Measurements from ENCODE around the gene VWA5B1. TPM values are rescaled to one million over a fixed set of nuclear protein-coding genes. Genes with fewer than 3 reads are reported as not detected.
A peak's percentile ranks its signal among the peaks of the same experiment; 100 is the strongest.
"Not testable (repeated sequence)": the region's sequence is repeated elsewhere in the genome, so short reads cannot be mapped to it uniquely, and the experiment has no call there.

The VWA5B1 gene
- total and polyA plus RNA-seq, 4 donors: 2.2 to 10.4 (median 5.3) TPM

GRCh38 chr1:20279509-20279908 is 11.2 kb upstream of the VWA5B1 start:
- H3K27me3 ChIP-seq (ENCODE audit: control insufficient read depth, insufficient read depth, low read length): no peaks in the 10 kb centered on the region
- no peaks in the 10 kb centered on the region for H3K36me3 ChIP-seq (ENCODE audit: control insufficient read depth, insufficient read depth, low read length)
- peaks cover 8% of the 10 kb centered on the region for H3K4me1 ChIP-seq (ENCODE audit: control insufficient read depth, insufficient read depth, low read length)
- H3K27ac ChIP-seq (ENCODE audit: low read depth, low read length): no peak overlapping the region
- WGBS (ENCODE audit: insufficient coverage): 86% methylated on average over 7 of the region's 7 CpGs
- no peak for DNase-seq (ENCODE audit: low read depth in 4 of 6, low spot score in 6 of 6)
- H3K4me3 ChIP-seq (ENCODE audit: low read depth, low read length): no peak overlapping the region
- no peaks in the 10 kb centered on the region for H3K9me3 ChIP-seq (ENCODE audit: control insufficient read depth, insufficient read depth, low read length)

DNA sequence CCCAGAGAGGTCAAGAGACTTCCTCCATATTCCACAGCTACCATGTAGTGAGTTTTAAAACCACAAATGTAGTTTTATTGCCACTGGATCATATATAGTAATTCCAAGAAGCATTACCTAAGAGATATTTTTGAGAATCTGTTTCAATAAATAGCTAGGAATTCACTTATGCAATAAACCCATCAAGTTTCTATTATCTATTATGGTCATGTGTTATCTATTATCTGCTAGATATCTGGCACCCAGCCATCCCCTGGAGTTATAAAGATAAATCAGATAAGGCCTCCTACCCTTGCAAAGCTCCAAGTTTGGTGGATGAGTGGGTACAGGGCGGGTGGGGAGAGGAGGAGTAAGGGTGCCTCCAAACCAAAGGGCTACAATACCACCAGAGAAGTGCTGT is 10.3 kb upstream of the VWA5B1 start:
- no CpG with 5 or more reads among the region's 1 CpG for WGBS (ENCODE audit: insufficient coverage)

GRCh38 chr1:20280906-20281305 is 9.8 kb upstream of the VWA5B1 start:
- no peak overlapping the region for H3K4me3 ChIP-seq (ENCODE audit: low read depth, low read length)
- H3K27ac ChIP-seq (ENCODE audit: low read depth, low read length): no peak overlapping the region
- no peaks in the 10 kb centered on the region for H3K9me3 ChIP-seq (ENCODE audit: control insufficient read depth, insufficient read depth, low read length)
- H3K36me3 ChIP-seq (ENCODE audit: control insufficient read depth, insufficient read depth, low read length): no peaks in the 10 kb centered on the region
- 96% methylated on average over 5 of the region's 6 CpGs for WGBS (ENCODE audit: insufficient coverage)
- H3K27me3 ChIP-seq (ENCODE audit: control insufficient read depth, insufficient read depth, low read length): no peaks in the 10 kb centered on the region
- peaks cover 8% of the 10 kb centered on the region for H3K4me1 ChIP-seq (ENCODE audit: control insufficient read depth, insufficient read depth, low read length)
- DNase-seq (ENCODE audit: low read depth in 4 of 6, low spot score in 6 of 6): no peak

More for the DNA sequence above, 10.3 kb upstream of the VWA5B1 start:
- Histone ChIP-seq H3K27ac (ENCODE audit: low read depth, low read length) (no peak overlapping the region), H3K9me3 (ENCODE audit: control insufficient read depth, insufficient read depth, low read length) (no peaks in the 10 kb centered on the region), H3K4me1 (ENCODE audit: control insufficient read depth, insufficient read depth, low read length) (peaks cover 8% of the 10 kb centered on the region), H3K27me3 (ENCODE audit: control insufficient read depth, insufficient read depth, low read length) (no peaks in the 10 kb centered on the region), H3K4me3 (ENCODE audit: low read depth, low read length) (no peak overlapping the region), H3K36me3 (ENCODE audit: control insufficient read depth, insufficient read depth, low read length) (no peaks in the 10 kb centered on the region)
- peak in 1 of 6 donors; percentile 32 for DNase-seq (ENCODE audit: low read depth in 4 of 6, low spot score in 6 of 6)

DNA sequence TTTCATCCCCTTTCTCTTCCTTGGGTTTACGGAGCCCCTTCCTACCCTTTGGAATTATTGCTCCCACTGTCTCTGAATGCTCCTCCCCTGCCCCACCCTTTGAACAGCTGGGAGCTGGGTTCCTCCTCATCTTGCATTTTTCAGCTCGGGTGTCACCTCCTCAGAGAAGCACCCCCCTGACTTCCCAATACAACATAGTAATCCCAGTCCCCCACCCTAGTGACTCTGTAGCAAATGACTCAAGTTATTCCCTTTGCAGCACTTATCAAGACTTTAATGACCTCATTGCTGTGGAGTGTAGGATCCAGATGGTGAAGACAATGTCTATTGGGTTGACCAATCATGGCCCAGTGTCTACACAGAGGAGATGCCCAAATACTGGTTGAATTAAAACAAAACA is 8.9 kb upstream of the VWA5B1 start:
- H3K27me3 ChIP-seq (ENCODE audit: control insufficient read depth, insufficient read depth, low read length): no peaks in the 10 kb centered on the region
- 89% methylated on average over 1 of the region's 2 CpGs for WGBS (ENCODE audit: insufficient coverage)
- H3K9me3 ChIP-seq (ENCODE audit: control insufficient read depth, insufficient read depth, low read length): no peaks in the 10 kb centered on the region
- peak in 1 of 6 donors; percentile 17 for DNase-seq (ENCODE audit: low read depth in 4 of 6, low spot score in 6 of 6)
- H3K36me3 ChIP-seq (ENCODE audit: control insufficient read depth, insufficient read depth, low read length): no peaks in the 10 kb centered on the region
- H3K4me3 ChIP-seq (ENCODE audit: low read depth, low read length): no peak overlapping the region
- no peak overlapping the region for H3K27ac ChIP-seq (ENCODE audit: low read depth, low read length)
- H3K4me1 ChIP-seq (ENCODE audit: control insufficient read depth, insufficient read depth, low read length): peaks cover 8% of the 10 kb centered on the region

DNA sequence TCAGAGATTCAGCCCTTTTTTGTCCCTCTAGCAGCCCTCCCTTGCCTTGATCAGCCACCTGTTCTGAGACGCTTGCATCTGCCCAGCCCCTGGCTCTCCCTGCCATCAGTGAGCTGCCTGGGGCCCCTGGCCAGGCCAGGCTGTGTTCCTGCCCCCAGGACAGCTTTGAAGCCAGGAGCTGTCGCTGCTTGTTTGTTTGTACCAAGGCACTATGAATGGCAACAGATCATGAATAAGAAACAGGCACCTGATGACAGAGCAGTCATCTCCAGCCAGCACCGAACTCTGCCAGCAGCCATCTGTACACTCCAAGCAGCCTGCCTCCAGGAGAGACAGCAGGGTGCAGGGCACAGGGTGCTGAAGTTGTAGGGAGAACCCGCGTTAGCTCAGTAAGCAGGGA is 8.1 kb upstream of the VWA5B1 start:
- Histone ChIP-seq H3K4me3 (ENCODE audit: low read depth, low read length) (no peak overlapping the region), H3K27me3 (ENCODE audit: control insufficient read depth, insufficient read depth, low read length) (no peaks in the 10 kb centered on the region), H3K36me3 (ENCODE audit: control insufficient read depth, insufficient read depth, low read length) (no peaks in the 10 kb centered on the region), H3K27ac (ENCODE audit: low read depth, low read length) (no peak overlapping the region), H3K4me1 (ENCODE audit: control insufficient read depth, insufficient read depth, low read length) (peaks cover 8% of the 10 kb centered on the region), H3K9me3 (ENCODE audit: control insufficient read depth, insufficient read depth, low read length) (no peaks in the 10 kb centered on the region)
- peak in 2 of 6 donors; percentile 46 to 81 for DNase-seq (ENCODE audit: low read depth in 4 of 6, low spot score in 6 of 6)
- WGBS (ENCODE audit: insufficient coverage): 32% methylated on average over 3 of the region's 5 CpGs

DNA sequence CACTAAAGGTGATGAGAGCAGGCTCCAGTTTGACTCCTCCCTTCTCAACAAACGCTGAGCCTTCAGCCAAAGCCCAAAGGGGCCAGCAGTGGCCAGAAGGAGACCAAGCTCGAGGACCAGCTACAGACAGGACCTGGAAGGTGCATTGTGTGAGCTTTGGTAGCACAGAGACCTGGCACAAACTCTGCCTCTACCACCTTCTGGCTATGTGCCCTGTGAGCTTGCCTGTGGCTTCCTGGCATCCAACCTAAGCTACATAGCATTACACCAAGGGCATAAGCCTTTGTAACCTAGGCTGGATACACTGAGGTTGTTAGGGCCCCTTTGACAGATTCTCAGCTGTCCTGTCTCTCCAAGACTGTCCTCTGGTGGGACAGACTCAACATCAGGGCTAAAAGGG is 6.6 kb upstream of the VWA5B1 start:
- 71% methylated on average over 2 of the region's 2 CpGs for WGBS (ENCODE audit: insufficient coverage)
- Histone ChIP-seq H3K4me3 (ENCODE audit: low read depth, low read length) (no peak overlapping the region), H3K9me3 (ENCODE audit: control insufficient read depth, insufficient read depth, low read length) (no peaks in the 10 kb centered on the region), H3K27me3 (ENCODE audit: control insufficient read depth, insufficient read depth, low read length) (no peaks in the 10 kb centered on the region), H3K36me3 (ENCODE audit: control insufficient read depth, insufficient read depth, low read length) (no peaks in the 10 kb centered on the region), H3K4me1 (ENCODE audit: control insufficient read depth, insufficient read depth, low read length) (peaks cover 8% of the 10 kb centered on the region), H3K27ac (ENCODE audit: low read depth, low read length) (no peak overlapping the region)
- no peak for DNase-seq (ENCODE audit: low read depth in 4 of 6, low spot score in 6 of 6)

GRCh38 chr1:20284625-20285024 is 6.0 kb upstream of the VWA5B1 start:
- Histone ChIP-seq H3K9me3 (ENCODE audit: control insufficient read depth, insufficient read depth, low read length) (no peaks in the 10 kb centered on the region), H3K4me3 (ENCODE audit: low read depth, low read length) (no peak overlapping the region), H3K27ac (ENCODE audit: low read depth, low read length) (no peak overlapping the region), H3K36me3 (ENCODE audit: control insufficient read depth, insufficient read depth, low read length) (no peaks in the 10 kb centered on the region), H3K4me1 (ENCODE audit: control insufficient read depth, insufficient read depth, low read length) (peaks cover 8% of the 10 kb centered on the region), H3K27me3 (ENCODE audit: control insufficient read depth, insufficient read depth, low read length) (no peaks in the 10 kb centered on the region)
- no peak for DNase-seq (ENCODE audit: low read depth in 4 of 6, low spot score in 6 of 6)
- WGBS (ENCODE audit: insufficient coverage): 100% methylated on average over 1 of the region's 3 CpGs

DNA sequence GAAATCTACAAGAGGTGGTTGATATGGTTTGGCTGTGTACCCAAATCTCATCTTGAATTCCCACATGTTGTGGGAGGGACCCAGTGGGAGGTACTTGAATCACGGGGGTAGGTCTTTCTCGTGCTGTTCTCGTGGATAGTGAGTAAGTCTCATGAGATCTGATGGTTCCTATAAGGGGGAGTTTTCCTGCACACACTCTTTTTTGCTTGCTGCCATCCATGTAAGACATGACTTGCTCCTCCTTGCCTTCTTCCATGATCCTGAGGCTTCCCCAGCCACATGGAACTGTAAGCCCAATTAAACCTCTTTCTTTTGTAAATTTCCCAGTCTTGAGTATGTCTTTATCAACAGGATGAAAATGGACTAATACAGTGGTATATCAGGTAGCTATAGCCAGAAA is 5.2 kb upstream of the VWA5B1 start:
- Histone ChIP-seq H3K27me3 (ENCODE audit: control insufficient read depth, insufficient read depth, low read length) (no peaks in the 10 kb centered on the region), H3K9me3 (ENCODE audit: control insufficient read depth, insufficient read depth, low read length) (no peaks in the 10 kb centered on the region), H3K27ac (ENCODE audit: low read depth, low read length) (no peak overlapping the region), H3K4me3 (ENCODE audit: low read depth, low read length) (no peak overlapping the region), H3K36me3 (ENCODE audit: control insufficient read depth, insufficient read depth, low read length) (no peaks in the 10 kb centered on the region), H3K4me1 (ENCODE audit: control insufficient read depth, insufficient read depth, low read length) (peaks cover 13% of the 10 kb centered on the region)
- no peak for DNase-seq (ENCODE audit: low read depth in 4 of 6, low spot score in 6 of 6)
- whole genome bisulfite sequencing (ENCODE audit: insufficient coverage): no CpG with 5 or more reads among the region's 3 CpGs

DNA sequence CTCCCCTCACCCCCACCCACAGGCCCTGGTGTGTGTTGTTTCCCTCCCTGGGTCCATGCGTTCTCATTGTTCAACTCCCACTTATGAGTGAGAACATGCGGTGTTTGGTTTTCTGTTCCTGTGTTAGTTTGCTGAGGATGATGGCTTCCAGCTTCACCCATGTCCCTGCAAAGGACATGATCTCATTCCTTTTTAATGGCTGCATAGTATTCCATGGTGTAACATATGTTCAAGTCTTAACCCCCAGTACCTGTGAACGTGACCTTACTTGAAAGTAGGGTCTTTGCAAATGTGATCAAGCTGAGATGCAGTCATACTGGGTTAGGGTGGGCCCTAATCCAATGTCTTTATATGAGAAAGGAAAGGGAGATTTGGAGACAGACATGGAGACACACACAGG is 3.0 kb upstream of the VWA5B1 start:
- DNase-seq (ENCODE audit: low read depth in 4 of 6, low spot score in 6 of 6); H3K27ac ChIP-seq (ENCODE audit: low read depth, low read length); H3K27me3 ChIP-seq (ENCODE audit: control insufficient read depth, insufficient read depth, low read length); H3K9me3 ChIP-seq (ENCODE audit: control insufficient read depth, insufficient read depth, low read length); H3K36me3 ChIP-seq (ENCODE audit: control insufficient read depth, insufficient read depth, low read length); H3K4me3 ChIP-seq (ENCODE audit: low read depth, low read length): not testable (repeated sequence)
- peaks cover 24% of the 10 kb centered on the region for H3K4me1 ChIP-seq (ENCODE audit: control insufficient read depth, insufficient read depth, low read length)
- WGBS (ENCODE audit: insufficient coverage): 88% methylated on average over 1 of the region's 3 CpGs

GRCh38 chr1:20291645-20292084 is 990 bp downstream of the VWA5B1 start:
- Histone ChIP-seq H3K9me3 (ENCODE audit: control insufficient read depth, insufficient read depth, low read length) (no peaks in the 10 kb centered on the region), H3K4me3 (ENCODE audit: low read depth, low read length) (peak overlapping the region; percentile 11), H3K4me1 (ENCODE audit: control insufficient read depth, insufficient read depth, low read length) (peaks cover 22% of the 10 kb centered on the region), H3K27me3 (ENCODE audit: control insufficient read depth, insufficient read depth, low read length) (peaks cover 7% of the 10 kb centered on the region), H3K27ac (ENCODE audit: low read depth, low read length) (no peak overlapping the region), H3K36me3 (ENCODE audit: control insufficient read depth, insufficient read depth, low read length) (no peaks in the 10 kb centered on the region)
- peak in 2 of 6 donors; percentile 24 to 28 for DNase-seq (ENCODE audit: low read depth in 4 of 6, low spot score in 6 of 6)
- WGBS (ENCODE audit: insufficient coverage): 7% methylated on average over 18 of the region's 20 CpGs
